ENCODE data around the gene TMEM170A.

DNA sequence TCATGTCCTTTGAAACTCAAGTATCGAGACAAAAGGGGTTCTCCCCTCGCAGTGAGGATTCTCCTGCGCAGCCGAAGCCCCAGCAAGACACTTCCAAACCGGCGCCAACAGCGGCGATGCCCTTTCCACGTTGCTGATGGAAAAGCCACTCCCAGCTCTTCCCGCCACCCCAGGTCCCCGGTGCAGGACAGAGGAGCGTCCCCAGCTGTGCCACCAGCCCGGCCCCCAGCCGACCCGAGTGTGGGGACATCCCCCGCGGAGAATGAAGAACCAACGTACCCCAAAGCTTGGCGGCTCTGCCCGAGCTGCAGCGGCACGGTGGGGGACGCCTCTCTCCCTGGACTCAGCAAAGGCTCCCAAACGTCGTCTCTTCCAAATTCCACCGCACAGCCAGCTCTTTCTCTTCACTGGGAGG, 30.2 kb upstream of the TMEM170A start:
- no peak for TF ChIP-seq CTCF (IDR thresholded peaks at IDR 0.05; ENCODE audit: low read depth, low read length)
- TF ChIP-seq, protein P1, sequence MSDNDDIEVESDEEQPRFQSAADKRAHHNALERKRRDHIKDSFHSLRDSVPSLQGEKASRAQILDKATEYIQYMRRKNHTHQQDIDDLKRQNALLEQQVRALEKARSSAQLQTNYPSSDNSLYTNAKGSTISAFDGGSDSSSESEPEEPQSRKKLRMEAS (IDR thresholded peaks at IDR 0.05; ENCODE audit: low read depth, low read length): no peak
